Progenitor cell of endocrine pancreas (in vitro differentiated cells): Measurements from ENCODE around the gene SLAMF8. TPM values are rescaled to one million over a fixed set of nuclear protein-coding genes. Genes with fewer than 3 reads are reported as not detected.
A peak's percentile ranks its signal among the peaks of the same experiment; 100 is the strongest.

ENCODE experiments used
- DNase-seq: peaks from one replicate; pipeline ENCODE4 v3.0.0; 2021; ENCODE audit warnings: low spot score; ENCODE audit not compliant: unreplicated experiment
- H3K27ac Mint-ChIP-seq: 2 replicates; pipeline ENCODE4 v1.8.0; 2021; ENCODE audit warnings: mild to moderate bottlenecking, moderate library complexity, mixed read lengths
- H3K27me3 Mint-ChIP-seq: 2 replicates; pipeline ENCODE4 v1.8.0; 2021; ENCODE audit warnings: mixed read lengths
- H3K36me3 Mint-ChIP-seq: 2 replicates; pipeline ENCODE4 v1.8.0; 2022; ENCODE audit warnings: mixed read lengths; ENCODE audit not compliant: insufficient read depth
- H3K4me1 Mint-ChIP-seq: 2 replicates; pipeline ENCODE4 v1.8.0; 2021; ENCODE audit warnings: low read depth, mixed read lengths
- H3K4me3 Mint-ChIP-seq: 2 replicates; pipeline ENCODE4 v1.8.0; 2021; ENCODE audit warnings: low read depth, mild to moderate bottlenecking, moderate library complexity, mixed read lengths
- H3K9me3 Mint-ChIP-seq: 2 replicates; pipeline ENCODE4 v1.8.0; 2021; ENCODE audit warnings: low read depth, mixed read lengths
- CTCF ChIP-seq: fragments of 200-600 bp; sonication (generic); IDR thresholded peaks from one replicate; pipeline ENCODE4 v1.5.0; 2021; ENCODE audit warnings: antibody characterized with exemption, mild to moderate bottlenecking; ENCODE audit not compliant: unreplicated experiment
- total RNA-seq: library from RNA; stranded (reverse); gene quantifications from 2 replicates; pipeline ENCODE4 v1.2.1, GENCODE V29; 2021

SLAMF8 gene
- total RNA-seq, 1 donor from 2014 or later, result not detected

GRCh38 chr1:159821171-159821867 is 5.4 kb upstream of the SLAMF8 start:
- DNase-seq, result no peak
- peak; percentile 20 for TF ChIP-seq CTCF
- H3K27me3 Mint-ChIP-seq, result peaks cover 71% of the 10 kb centered on the region
- H3K4me1 Mint-ChIP-seq, result peaks cover 6% of the 10 kb centered on the region
- H3K36me3 Mint-ChIP-seq, result no peaks in the 10 kb centered on the region
- H3K4me3 Mint-ChIP-seq, result no peak overlapping the region
- H3K27ac Mint-ChIP-seq, result no peak overlapping the region
- H3K9me3 Mint-ChIP-seq, result no peaks in the 10 kb centered on the region

GRCh38 chr1:159823406-159823805 is 3.3 kb upstream of the SLAMF8 start:
- no peak for TF ChIP-seq CTCF
- Mint-ChIP-seq H3K4me1 (peaks cover 6% of the 10 kb centered on the region), H3K4me3 (no peak overlapping the region), H3K27me3 (peaks cover 87% of the 10 kb centered on the region), H3K27ac (no peak overlapping the region), H3K36me3 (no peaks in the 10 kb centered on the region), H3K9me3 (no peaks in the 10 kb centered on the region)
- DNase-seq, result no peak

GRCh38 chr1:159825564-159825963 is 1.1 kb upstream of the SLAMF8 start:
- Mint-ChIP-seq H3K4me1 (peaks cover 5% of the 10 kb centered on the region), H3K4me3 (no peak overlapping the region), H3K9me3 (no peaks in the 10 kb centered on the region), H3K27me3 (peaks cover 95% of the 10 kb centered on the region), H3K36me3 (no peaks in the 10 kb centered on the region), H3K27ac (no peak overlapping the region)
- TF ChIP-seq CTCF, result no peak
- no peak for DNase-seq

- Mint-ChIP-seq H3K27ac (no peak overlapping the region), H3K4me3 (no peak overlapping the region), H3K36me3 (no peaks in the 10 kb centered on the region), H3K4me1 (peaks cover 13% of the 10 kb centered on the region), H3K9me3 (no peaks in the 10 kb centered on the region), H3K27me3 (peaks cover 86% of the 10 kb centered on the region)
- no peak for DNase-seq
- TF ChIP-seq CTCF, result no peak
Observed at GRCh38 chr1:159827102-159827490, 423 bp downstream of the SLAMF8 start.

GRCh38 chr1:159827549-159827948 is 876 bp downstream of the SLAMF8 start:
- TF ChIP-seq CTCF, result no peak
- no peak for DNase-seq
- Mint-ChIP-seq H3K27me3 (peaks cover 86% of the 10 kb centered on the region), H3K9me3 (no peaks in the 10 kb centered on the region), H3K27ac (no peak overlapping the region), H3K4me3 (no peak overlapping the region), H3K4me1 (peaks cover 15% of the 10 kb centered on the region), H3K36me3 (no peaks in the 10 kb centered on the region)
